ENCODE measurements around the gene POLR2E. TPM values are rescaled to one million over a fixed set of nuclear protein-coding genes. Genes with fewer than 3 reads are reported as not detected.

The POLR2E gene
- total and polyA plus RNA-seq, 2 of the 13 experiments (the other 11 are each of a cell fraction or from before 2014, with no cell fraction given) = 140 to 272 TPM

DNA sequence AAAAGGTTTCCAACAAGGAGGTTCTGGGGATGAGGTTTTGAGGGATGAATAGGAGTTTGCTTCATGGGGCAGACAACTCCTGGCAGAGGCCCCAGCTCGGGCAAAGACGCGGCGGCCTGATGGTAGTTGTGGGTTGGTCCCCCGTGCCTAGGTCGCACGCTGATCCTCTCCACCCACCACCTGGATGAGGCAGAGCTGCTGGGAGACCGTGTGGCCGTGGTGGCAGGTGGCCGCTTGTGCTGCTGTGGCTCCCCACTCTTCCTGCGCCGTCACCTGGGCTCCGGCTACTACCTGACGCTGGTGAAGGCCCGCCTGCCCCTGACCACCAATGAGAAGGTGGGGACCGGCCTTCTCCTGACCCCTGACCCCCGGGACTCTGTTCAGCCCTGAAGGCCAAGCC is 43.4 kb downstream of the POLR2E start (continued):
- TF ChIP-seq, protein P1, sequence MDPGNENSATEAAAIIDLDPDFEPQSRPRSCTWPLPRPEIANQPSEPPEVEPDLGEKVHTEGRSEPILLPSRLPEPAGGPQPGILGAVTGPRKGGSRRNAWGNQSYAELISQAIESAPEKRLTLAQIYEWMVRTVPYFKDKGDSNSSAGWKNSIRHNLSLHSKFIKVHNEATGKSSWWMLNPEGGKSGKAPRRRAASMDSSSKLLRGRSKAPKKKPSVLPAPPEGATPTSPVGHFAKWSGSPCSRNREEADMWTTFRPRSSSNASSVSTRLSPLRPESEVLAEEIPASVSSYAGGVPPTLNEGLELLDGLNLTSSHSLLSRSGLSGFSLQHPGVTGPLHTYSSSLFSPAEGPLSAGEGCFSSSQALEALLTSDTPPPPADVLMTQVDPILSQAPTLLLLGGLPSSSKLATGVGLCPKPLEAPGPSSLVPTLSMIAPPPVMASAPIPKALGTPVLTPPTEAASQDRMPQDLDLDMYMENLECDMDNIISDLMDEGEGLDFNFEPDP (CRISPR knock-in tag; conservative IDR thresholded peaks at IDR 0.05) = no peak
- 0 out of 2 replicates have a peak, but pooled peaks have one; percentile 42 for TF ChIP-seq ZNF296 (CRISPR knock-in tag; conservative IDR thresholded peaks at IDR 0.05)
- TF ChIP-seq ZNF713 (CRISPR knock-in tag; IDR thresholded peaks at IDR 0.05) = no peak
- peak; percentile 2; the same call in 1 of the 2 replicates for TF ChIP-seq MXD4 (CRISPR knock-in tag; IDR thresholded peaks at IDR 0.05)
- TF ChIP-seq ZNF253 (CRISPR knock-in tag; IDR thresholded peaks at IDR 0.05; ENCODE audit: borderline replicate concordance) = 0 out of 2 replicates have a peak, but pooled peaks have one; percentile 42
- no peak for TF ChIP-seq MAZ (IDR thresholded peaks at IDR 0.05; ENCODE audit: borderline replicate concordance, low read depth, low read length)
- TF ChIP-seq MAZ (CRISPR knock-in tag; IDR thresholded peaks at IDR 0.05; ENCODE audit: low read depth) = no peak
- TF ChIP-seq GATAD2A (CRISPR knock-in tag; IDR thresholded peaks at IDR 0.05) = 0 out of 2 replicates have a peak, but pooled peaks have one; percentile 3
- TF ChIP-seq, protein P2, sequence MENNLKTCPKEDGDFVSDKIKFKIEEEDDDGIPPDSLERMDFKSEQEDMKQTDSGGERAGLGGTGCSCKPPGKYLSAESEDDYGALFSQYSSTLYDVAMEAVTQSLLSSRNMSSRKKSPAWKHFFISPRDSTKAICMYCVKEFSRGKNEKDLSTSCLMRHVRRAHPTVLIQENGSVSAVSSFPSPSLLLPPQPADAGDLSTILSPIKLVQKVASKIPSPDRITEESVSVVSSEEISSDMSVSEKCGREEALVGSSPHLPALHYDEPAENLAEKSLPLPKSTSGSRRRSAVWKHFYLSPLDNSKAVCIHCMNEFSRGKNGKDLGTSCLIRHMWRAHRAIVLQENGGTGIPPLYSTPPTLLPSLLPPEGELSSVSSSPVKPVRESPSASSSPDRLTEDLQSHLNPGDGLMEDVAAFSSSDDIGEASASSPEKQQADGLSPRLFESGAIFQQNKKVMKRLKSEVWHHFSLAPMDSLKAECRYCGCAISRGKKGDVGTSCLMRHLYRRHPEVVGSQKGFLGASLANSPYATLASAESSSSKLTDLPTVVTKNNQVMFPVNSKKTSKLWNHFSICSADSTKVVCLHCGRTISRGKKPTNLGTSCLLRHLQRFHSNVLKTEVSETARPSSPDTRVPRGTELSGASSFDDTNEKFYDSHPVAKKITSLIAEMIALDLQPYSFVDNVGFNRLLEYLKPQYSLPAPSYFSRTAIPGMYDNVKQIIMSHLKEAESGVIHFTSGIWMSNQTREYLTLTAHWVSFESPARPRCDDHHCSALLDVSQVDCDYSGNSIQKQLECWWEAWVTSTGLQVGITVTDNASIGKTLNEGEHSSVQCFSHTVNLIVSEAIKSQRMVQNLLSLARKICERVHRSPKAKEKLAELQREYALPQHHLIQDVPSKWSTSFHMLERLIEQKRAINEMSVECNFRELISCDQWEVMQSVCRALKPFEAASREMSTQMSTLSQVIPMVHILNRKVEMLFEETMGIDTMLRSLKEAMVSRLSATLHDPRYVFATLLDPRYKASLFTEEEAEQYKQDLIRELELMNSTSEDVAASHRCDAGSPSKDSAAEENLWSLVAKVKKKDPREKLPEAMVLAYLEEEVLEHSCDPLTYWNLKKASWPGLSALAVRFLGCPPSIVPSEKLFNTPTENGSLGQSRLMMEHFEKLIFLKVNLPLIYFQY (CRISPR knock-in tag; IDR thresholded peaks at IDR 0.05; ENCODE audit: borderline replicate concordance) = 0 out of 2 replicates have a peak, but pooled peaks have one; percentile 2
